Cortex of kidney (tissue), 1 donor: ENCODE data around the gene CAVIN3.
A peak's percentile ranks its signal among the peaks of the same experiment; 100 is the strongest.

Source experiments
- DNase-seq: peaks from one replicate; lab custom pipeline; 2025; lab: John Stamatoyannopoulos, UW

The CAVIN3 gene, protein sequence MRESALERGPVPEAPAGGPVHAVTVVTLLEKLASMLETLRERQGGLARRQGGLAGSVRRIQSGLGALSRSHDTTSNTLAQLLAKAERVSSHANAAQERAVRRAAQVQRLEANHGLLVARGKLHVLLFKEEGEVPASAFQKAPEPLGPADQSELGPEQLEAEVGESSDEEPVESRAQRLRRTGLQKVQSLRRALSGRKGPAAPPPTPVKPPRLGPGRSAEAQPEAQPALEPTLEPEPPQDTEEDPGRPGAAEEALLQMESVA

DNA sequence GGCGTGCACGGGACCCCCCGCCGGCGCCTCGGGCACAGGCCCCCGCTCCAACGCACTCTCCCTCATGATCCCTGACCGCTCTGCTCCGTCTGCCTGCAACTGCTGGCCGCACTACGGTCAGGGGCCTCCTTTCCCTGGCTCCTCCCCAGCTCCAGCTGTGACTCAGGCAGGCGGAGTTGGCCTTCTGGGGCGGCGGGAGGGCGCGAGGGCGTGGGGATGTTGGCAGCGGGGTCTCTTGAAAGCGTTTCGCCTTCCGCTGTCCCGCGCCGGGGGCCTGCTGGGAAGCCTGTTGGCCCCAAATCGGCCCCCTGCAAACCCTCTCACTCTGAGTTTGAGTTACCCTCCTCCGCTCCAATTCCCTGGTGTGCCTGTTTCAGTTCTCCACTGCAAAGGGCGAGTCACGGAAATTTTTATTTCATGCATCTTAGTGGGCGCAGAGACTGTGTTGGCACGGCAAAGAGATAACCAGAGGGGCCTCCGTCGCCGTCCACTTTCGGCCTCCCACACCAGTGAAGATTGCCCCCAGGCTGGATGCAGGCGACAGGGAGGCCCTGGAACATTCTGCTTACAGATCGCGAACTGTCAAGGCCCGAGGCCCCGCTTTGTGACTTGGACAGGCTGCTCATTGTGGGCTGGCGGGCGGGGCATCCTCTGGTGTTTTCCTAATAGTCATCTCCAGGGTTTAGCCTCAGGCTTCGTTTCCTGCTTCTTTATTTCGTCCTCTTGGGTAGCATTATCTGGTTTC is at the start of gene CAVIN3:
Gene CAVIN3, minus strand, starts transcription at position 91 of the 745 bp plus-strand sequence. Its CDS starts 25 bp downstream, at position 66.
- DNase-seq = no peak

DNA sequence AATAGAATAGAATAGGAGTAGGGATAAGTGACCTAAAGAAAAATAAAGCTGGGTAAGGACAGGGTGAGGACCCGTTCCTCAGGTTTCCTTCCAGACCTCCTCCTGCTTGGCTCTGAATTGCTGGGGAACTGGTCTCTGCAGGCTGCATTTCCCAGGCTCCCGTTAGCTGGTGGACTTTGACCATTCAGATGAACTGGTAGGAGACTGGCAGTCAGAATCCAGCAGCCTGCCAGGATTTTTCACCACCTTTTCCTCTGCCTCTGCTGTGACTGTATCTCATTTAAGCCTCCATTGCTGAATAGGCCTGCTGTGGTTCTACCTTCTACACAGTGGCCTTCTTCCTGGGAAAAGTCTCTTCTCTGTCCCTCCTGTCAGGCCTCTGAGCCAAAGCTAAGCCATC is 45.4 kb upstream of the CAVIN3 start:
- no peak for DNase-seq

DNA sequence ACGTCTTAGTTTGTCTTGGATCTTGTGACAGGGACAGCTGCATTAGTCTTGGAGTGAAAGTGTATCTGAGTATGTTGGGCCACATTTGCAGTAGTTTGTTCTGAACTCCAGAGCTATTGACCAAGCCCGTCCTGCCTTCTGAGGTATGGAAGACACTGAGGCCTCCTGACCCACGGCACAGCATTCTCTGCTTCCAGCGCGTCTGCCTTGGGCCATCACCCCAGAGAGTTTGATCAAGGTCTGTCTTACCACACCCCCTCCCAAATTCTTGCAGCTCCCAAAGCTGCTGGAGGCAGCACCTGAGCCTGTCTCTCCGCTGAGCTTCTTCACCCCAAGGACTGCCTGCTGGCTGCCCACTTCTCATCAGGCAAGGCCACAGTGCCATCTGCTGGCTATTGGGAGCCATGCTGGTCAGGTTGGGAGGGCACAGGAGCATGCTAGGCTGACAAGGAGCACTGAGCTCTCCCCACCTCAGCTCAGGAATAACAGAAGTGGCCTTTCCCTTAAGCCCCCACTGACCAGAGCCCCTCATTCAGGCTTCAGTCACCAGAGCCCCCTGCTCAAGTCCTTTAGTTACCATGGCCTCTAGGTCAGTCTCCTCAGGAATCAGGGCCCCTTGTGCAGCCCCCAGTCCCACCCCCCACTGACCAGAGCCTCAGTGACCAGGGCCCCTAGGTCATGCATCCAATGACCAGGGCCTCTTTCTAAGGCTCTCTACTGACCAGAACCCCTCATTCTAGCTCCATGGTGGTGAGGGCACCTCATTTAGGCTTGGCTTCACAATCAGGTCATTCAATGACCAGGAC is 42.8 kb upstream of the CAVIN3 start:
- no peak for DNase-seq

DNA sequence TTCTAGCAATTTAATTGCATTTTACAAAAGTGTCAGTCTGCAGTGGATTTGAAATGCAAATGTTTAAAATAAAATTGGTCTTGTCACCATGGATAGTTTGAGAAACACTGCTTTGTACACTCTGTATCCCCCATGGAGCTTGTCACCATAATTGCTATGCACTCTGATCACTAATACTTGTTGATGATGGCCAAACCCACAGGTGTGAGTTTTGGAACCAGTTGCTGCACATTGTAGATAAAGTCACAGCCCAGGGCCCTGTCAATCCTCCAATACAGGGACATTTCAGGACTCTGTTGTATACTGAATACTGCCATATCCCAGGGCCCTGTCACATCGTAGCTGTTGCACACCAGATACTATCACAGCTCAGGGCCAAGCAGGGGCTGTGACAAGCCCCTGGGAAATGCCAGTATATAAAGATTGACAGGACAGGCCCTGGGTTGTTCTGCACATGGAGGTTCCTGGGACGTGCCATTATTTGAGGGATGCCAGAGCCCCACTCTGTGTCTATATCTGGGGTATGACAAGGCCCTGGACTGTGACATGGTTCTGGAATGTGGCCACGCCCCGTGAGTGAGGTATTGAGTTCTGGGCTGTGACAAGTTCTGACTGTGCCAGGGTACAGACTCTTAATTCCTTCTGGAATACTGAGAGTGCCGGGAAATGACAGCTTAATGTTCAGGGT is 42.0 kb upstream of the CAVIN3 start:
- DNase-seq = no peak

DNA sequence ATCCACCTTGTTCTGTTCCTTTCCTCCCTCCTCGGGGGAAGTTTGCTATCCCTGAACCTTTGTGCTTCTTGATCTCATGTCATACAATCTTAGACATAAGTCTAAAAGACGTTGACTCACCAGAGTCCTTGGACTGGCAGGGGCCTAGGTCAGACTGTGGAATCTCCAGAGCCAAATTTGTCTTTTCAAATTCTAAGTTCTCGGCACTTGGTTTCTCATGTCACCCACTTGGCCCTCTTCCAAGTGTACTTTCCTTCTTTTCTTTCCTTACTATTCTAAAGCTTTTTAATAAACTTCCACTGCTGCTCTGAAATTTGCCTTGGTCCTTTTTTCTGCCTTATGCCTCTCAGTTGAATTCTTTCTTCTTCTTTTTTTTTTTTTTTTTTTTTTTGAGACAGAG is 39.9 kb upstream of the CAVIN3 start:
- DNase-seq = no peak

DNA sequence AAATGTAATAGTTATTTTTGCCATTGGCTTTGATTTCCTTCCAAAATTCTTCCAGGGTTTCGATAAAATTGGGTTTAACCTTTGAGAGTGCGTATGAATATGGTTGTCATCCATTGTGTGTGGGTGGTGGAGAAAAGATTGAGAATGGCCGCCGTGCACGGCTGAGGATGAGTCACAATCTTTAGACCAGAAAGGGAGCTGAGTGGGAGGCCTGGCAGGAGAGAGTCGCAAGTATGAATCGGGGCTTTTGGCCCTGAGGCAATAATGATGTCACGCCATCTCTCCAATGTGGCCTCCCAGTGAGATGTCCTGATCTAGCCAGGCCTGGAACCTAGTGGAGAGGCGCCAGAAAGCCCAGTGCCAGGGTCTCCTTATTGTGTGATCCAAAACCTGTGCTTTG is 36.9 kb upstream of the CAVIN3 start:
- DNase-seq = no peak

DNA sequence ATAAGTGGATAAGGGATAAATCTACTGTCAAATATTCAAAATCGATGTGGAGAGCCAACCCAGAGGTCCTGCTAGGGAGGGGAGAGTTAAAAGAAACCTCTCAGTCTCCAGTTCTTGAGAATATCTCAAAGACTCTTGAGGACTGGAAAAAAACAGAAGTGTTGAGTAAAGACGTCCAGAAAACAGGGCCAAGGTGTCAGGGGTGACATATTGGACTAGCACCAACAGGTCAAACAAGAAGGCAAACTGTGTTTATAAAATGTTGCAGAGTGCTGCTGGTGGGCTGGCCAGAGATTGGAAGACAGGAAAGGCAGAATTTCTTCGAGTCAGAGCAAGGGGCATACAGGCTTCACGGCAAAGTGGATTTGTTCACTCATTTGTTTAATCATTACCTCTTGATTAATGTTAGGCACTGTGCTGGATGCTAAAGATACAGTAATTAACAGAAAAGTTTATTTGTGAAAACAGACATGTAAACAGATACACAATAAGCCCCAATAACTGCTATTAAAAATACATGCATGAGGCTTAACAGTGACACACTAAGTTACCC is 36.3 kb upstream of the CAVIN3 start:
- DNase-seq = no peak

DNA sequence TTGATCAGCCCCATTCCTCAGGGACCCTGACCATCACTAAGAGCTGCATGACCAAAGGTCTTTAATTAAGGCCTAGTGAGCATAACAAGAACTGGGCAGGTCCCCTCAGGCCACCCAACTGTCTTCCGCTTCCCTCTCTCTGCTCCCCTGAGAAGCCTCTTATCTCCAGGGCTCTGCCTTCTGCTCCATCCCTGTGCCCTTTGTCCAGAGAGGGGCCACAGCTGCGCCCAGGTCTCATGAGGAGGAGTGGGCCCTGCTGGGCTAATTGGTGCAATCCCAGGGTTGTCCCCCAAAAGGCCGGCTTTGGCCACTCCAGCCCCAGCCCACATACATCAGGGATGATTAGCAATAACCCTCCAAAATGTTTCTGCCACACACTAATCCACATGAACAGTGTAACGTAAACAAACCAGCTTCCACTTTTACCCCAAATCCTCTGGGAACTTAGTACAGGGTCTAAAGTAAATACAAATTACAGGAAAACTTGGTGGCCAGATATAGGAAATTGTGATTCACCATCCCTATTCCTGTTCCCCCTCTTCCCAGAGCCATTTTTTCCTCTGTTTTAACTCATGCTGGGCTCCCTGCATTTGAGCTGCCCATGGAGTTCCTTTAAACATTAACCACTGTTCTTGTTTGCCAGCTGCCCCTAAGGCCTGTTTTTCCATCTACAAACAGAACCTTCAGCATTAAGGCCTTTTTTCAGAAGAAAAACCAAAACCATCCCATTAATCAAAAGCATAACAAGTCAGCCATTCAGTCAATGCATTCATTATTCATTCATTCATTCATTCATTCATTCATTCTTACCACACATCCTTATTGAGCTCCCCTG is 34.6 kb upstream of the CAVIN3 start:
- DNase-seq = no peak

DNA sequence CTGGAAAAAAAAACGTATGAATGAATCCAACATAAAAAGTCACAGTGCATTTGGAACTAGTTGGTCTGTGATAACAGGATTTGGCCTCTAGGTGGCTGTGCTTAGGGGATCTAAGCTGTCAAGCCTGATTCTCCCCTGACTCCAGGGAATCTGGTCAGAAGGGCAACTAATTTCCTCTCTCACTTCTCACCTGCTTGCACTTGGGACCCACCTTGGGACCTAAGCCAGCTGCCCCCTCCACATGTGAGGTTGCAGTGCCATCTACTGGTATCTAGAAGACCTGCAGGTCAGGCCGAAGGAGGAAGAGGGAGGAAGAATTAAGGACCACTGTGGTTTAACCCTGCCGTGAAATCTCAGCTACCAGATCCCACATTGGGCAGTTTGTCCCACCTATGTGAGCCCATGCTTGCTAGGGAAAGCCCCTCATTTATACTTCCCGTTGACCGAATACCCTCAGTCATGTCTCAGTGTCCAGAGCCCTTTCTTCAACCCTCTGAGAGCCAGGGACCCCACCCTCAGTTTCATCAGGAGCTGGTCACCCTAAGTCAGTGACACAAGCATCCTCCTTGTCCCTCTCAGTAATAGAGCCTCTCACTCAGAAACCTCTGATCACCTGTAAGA is 33.2 kb upstream of the CAVIN3 start:
- peak; percentile 10 for DNase-seq

DNA sequence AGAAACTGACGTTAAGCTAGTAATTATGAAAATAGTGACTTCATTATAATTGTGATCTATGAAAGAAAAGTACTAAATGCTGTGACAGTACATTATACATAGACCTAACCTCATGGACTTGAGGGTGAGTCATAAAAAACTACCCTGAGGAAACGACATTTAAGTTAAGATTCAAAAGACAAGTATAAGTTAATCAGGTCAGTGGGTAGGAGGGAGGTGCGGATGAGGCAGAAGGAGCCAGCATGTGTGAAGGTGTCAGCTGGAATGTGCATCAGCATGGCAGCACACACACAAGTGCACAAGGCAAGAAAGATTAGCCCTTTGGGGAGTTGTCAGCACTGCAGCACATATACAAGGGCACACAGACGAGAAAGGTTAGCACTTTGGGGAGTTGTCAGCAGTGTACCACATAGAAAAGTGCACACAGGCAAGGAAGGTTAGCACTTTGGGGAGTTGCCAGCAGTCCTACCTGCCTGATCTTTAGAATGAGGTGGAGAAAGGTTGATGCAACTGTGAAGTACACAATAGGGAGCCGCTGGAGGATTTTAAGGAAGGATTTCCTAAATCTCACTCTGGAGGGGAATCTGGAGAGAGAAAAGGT is 31.6 kb upstream of the CAVIN3 start:
- DNase-seq = no peak

DNA sequence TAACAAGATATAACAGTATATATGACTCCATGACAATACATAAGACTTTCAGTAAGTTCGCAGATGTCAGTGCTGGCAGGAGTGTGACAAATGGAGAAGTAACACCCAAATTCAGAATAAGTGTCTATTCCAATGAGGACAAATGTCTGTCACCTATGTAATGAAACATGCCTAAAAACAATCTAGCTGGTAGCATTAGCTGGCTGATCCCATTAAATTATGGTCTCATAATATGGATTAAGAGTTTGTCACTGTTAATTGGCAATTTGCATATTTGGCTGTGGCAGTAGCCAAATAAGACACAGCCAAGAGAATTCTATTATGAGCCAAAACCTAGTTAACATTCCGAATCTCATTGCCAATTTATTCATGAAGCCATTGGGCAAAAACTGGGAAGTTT is 30.2 kb upstream of the CAVIN3 start:
- DNase-seq = no peak

DNA sequence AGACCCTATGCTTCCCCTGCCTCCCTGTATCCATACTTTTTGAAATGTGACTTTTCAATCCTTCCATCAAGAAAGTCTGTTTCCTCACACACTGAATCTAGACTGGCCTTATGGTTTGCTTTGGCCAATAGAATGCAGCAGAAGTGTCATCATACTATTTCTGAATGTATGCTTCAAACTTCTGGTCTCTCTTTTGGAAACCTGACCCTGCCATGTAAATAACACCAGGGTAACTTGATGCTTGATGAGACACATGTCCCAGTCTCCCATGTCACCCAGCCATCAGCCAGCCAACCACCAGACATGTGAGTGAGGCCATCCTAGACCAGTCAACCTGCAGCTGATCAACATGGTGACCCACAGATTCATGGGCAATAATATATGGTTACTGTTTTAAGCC is 29.7 kb upstream of the CAVIN3 start:
- no peak for DNase-seq

DNA sequence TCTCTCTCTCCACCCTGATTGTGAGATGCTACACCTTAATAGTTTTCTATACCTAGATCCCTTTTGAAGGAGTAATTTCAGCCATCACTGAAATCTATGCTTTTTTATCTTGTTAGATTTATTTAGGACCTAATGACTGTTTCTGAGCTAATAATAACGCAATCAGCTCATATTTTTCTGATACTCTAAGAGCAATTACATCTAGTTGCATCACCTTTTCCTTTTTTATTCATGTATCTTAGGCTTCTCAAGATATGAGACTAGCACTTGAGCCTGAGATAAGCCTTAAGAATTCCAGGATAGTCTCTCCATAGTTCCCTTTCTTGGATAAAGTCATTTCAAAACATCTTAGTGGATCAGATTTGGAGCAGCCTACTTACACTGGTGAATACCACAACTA is 25.1 kb upstream of the CAVIN3 start:
- no peak for DNase-seq

DNA sequence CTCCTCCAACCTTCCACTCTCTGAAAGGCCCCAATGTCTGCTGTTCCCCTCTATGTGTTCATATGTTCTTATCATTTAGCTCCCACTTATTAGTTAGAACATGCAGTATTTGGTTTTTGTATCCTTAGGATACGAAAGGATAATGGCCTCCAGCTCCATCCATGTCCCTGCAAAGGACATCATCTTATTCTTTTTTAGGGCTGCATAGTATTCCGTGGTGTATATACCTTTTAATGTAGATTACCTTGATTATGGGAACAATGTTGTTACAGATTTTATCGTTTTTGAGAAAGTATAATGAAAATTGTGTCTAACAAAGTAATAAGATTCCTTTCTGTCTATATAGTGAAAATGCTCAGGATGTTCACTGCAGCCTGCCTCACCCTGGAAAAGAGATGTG is 16.0 kb upstream of the CAVIN3 start:
- DNase-seq = no peak

DNA sequence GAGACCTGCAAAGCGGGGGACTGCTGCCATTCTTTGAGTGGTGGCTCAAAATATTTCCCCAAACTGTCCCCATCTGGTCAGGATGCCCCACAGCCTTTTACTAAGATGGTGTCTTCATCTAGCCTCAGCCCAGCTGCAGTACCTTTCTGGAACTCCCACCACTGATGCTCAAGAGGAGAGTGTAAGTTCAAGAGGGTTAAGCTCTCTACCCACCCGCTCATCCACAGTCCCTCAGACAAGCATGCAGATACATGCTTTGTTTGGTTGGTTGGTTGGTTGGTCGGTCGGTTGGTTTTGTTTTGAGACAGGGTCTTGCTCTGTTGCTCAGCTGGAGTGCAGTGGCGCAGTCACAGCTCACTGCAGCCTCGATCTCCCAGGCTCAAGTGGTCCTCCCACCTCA is 14.5 kb upstream of the CAVIN3 start:
- no peak for DNase-seq

DNA sequence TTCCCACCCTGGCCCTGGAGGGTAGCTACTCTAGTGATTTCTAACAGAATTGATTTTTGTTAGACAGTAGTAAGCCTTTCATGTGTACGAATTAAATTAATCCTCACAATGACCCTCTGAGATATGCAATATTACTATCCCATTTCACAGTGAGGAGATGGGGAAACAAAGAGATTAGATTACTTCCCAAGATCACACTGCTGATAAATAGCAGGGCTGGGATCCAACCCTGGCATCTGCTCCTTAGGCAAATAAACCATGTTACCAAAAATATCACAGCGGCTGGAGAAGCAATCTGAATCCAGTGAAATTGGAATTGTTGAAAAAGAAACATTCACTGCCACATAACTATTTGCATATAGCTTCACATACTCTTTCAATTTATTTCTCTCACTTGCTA is 12.8 kb upstream of the CAVIN3 start:
- DNase-seq = no peak

DNA sequence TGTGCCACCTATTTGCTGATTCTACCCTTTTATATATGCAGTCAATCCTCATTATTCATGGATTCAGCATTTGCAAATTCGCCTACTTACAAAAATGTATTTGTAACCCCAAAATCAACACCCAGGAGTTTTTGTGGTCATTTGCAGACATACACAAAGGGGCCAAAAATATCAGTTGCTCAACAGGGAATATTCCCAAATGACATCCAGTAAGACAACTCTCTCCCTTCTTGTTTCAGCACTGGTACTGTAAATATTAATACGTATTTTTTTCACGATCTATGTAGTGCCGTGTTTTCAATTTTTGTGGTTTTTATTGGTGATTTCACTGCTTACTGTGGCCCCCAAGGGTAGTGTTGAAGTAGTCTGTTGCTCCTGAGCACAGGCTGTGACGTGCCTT is 11.8 kb upstream of the CAVIN3 start:
- no peak for DNase-seq

DNA sequence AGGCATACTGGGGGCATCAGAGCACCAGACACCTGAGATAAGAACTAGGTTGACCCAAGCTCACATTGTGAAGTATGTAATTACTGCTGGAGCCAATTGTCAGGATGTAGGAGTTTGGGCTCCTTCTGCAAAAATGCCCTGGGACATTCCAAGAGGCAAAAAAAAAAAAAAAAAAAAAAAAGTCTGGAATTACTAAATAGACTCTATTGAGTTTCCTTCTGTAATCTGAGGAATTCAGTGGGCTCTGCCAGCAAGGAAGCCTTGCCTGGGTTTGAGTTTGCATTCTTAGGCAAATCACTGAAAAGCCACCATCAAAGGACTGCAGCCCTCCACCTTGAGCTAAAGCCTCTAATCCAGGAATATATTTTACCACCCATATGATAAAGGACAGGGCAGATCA is 8.0 kb upstream of the CAVIN3 start:
- no peak for DNase-seq

DNA sequence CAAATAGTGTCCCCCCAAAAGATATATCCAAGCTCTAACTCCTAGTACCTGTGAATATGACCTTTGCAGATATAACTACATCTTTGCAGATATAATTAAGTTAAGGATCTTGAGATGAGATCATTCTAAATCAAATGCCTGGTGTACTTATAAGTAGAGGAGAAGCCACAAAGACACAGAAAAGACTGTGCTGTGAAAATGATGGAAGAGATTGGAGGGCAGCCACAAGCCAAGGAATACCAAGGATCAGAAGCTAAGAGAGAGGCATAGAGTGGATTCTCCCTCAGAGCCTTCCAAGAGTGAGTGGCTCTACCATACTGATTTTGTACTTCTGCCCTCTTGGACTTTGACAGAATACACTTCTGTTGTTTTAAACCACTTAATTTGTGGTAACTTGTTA is 7.5 kb upstream of the CAVIN3 start:
- DNase-seq = no peak

DNA sequence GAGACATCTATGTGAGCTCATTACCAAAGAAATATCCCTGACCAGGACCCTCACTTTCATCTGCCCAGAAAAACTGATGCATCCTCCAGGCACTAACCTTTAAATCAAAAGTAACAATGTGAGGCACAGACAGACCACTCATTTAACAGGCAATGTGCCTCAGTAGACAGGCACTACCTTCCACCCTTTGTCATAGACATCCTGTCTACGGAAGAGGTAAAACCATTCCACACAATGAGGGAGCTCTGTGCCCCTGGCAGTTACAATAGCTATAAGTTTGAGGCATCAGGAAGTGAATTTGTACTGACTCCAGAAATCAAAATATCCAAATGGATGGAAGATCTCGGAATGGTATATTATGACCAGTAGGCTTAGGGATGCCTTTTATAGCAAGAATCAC is 6.7 kb upstream of the CAVIN3 start:
- DNase-seq = no peak
